ENCODE measurements around the gene ALAD.

GRCh38 chr9:113369855-113370140 is 31.3 kb downstream of the ALAD start:
- TF ChIP-seq CTCF (IDR thresholded peaks at IDR 0.05): no peak
- TF ChIP-seq POLR2A (IDR thresholded peaks at IDR 0.05): no peak
